Measurements from ENCODE around the gene DOCK8.

The DOCK8 gene

DNA sequence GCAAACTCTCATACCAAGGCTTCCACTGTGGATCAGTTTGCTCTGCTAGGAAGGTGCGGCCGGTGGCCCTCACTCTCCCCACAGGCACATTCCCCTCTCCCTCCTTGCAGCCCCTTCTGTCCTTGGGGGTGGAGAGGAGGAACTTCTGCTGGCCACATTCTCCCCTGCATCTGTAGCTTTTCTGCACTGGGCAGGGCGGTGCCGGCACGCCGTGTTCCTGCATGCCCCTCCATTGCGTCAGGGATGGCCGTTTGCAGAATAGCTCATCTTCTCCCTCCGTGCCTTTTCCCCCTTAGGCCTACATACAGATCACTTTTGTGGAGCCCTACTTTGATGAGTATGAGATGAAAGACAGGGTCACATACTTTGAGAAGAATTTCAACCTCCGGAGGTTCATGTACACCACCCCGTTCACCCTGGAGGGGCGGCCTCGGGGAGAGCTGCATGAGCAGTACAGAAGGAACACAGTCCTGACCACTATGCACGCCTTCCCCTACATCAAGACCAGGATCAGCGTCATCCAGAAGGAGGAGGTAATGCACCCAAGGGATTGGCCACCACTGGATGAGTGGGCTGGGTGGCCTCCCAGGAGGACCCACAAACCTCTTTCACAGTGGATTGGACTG lies 231.5 kb downstream of the DOCK8 start:
- Histone ChIP-seq H3K9ac (ENCODE audit: low read depth in 1 of 2, low read length in 2 of 2) (no peak overlapping the region), H3K4me3 (ENCODE audit: low read depth in 1 of 2, low read length in 2 of 2) (no peak overlapping the region), H3K27me3 (ENCODE audit: control insufficient read depth in 1 of 2, insufficient read depth in 2 of 2, low read length in 2 of 2) (no peaks in the 10 kb centered on the region), H3K9me3 (ENCODE audit: control insufficient read depth in 1 of 2, low read length in 2 of 2) (no peaks in the 10 kb centered on the region), H3K27ac (ENCODE audit: low read depth, low read length) (no peak overlapping the region), H3K36me3 (ENCODE audit: control insufficient read depth in 1 of 2, insufficient read depth in 2 of 2, low read length in 2 of 2) (peaks cover 0 to 30% of the 10 kb centered on the region in 2 donors), H3K4me1 (ENCODE audit: control insufficient read depth in 1 of 2, insufficient read depth in 2 of 2, low read length in 2 of 2) (peaks cover 0 to 5% of the 10 kb centered on the region in 2 donors)

DNA sequence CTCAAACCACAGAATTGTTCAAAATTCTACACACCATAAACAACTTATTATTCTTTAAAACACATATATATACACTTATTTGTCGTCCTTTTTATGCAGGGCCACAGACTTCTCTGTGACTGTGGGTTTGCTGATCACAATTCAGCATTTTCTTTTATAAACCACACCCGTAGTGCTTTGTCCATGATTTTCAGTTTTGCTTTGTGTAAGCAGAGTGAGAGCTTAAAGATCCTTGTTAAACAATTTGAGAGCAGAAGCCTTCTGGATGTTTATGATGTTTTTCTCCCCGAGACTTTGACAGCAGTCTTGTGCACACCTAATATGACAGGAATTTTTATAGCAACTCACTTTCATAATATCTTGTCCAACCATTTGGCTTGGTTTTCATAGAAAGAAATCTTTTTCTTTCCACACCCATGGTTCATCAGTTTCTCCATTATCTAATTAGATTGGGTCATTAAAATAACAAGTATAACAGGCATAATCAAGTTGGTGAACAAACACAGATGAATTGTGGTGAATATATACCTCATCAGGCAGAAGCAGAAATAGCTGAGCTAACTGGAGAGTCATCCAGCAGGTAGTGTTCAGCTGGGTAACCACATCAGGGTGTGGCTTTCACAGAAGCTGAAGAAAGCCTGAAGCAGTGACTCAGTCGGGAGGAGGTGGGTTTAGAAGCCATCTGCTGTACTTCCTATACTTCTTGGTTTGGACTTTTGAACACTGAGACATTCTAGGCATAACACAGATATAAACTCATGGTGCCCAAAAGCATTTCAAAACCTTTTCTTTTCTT lies 232.8 kb downstream of the DOCK8 start:
- Histone ChIP-seq H3K9me3 (ENCODE audit: control insufficient read depth in 1 of 2, low read length in 2 of 2) (no peaks in the 10 kb centered on the region), H3K4me3 (ENCODE audit: low read depth in 1 of 2, low read length in 2 of 2) (no peak overlapping the region), H3K27me3 (ENCODE audit: control insufficient read depth in 1 of 2, insufficient read depth in 2 of 2, low read length in 2 of 2) (no peaks in the 10 kb centered on the region), H3K9ac (ENCODE audit: low read depth in 1 of 2, low read length in 2 of 2) (no peak overlapping the region), H3K27ac (ENCODE audit: low read depth, low read length) (no peak overlapping the region), H3K4me1 (ENCODE audit: control insufficient read depth in 1 of 2, insufficient read depth in 2 of 2, low read length in 2 of 2) (peaks cover 0 to 5% of the 10 kb centered on the region in 2 donors), H3K36me3 (ENCODE audit: control insufficient read depth in 1 of 2, insufficient read depth in 2 of 2, low read length in 2 of 2) (peaks cover 4 to 29% of the 10 kb centered on the region in 2 donors)

GRCh38 chr9:450057-450456 lies 235.4 kb downstream of the DOCK8 start:
- H3K36me3 ChIP-seq (ENCODE audit: control insufficient read depth in 1 of 2, insufficient read depth in 2 of 2, low read length in 2 of 2) = peaks cover 8 to 9% of the 10 kb centered on the region in 2 donors
- no peaks in the 10 kb centered on the region for H3K9me3 ChIP-seq (ENCODE audit: control insufficient read depth in 1 of 2, low read length in 2 of 2)
- H3K27me3 ChIP-seq (ENCODE audit: control insufficient read depth in 1 of 2, insufficient read depth in 2 of 2, low read length in 2 of 2) = no peaks in the 10 kb centered on the region

DNA sequence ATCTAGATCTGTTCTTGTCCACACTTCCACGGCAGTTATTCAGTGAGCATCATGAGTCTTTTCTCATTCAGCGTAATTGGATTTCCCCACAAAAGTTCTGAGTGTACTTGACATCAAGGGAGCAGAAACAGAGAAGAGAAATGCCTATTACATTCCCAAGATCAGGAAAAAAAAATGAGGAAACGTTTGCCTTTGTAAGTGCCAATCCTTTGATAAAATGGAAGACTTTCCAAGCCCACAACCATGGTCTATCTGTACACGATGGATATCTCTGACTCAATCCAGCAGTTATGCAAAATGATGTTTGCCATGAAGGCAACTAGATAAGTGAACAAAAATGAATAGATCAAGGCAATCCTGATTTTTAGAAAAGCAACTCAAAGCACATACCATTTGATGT lies 235.9 kb downstream of the DOCK8 start:
- Histone ChIP-seq H3K9ac (ENCODE audit: low read depth in 1 of 2, low read length in 2 of 2) (no peak overlapping the region), H3K36me3 (ENCODE audit: control insufficient read depth in 1 of 2, insufficient read depth in 2 of 2, low read length in 2 of 2) (peaks cover 8 to 9% of the 10 kb centered on the region in 2 donors), H3K27me3 (ENCODE audit: control insufficient read depth in 1 of 2, insufficient read depth in 2 of 2, low read length in 2 of 2) (no peaks in the 10 kb centered on the region), H3K4me3 (ENCODE audit: low read depth in 1 of 2, low read length in 2 of 2) (no peak overlapping the region), H3K27ac (ENCODE audit: low read depth, low read length) (no peak overlapping the region), H3K9me3 (ENCODE audit: control insufficient read depth in 1 of 2, low read length in 2 of 2) (no peaks in the 10 kb centered on the region), H3K4me1 (ENCODE audit: control insufficient read depth in 1 of 2, insufficient read depth in 2 of 2, low read length in 2 of 2) (peaks cover 0 to 5% of the 10 kb centered on the region in 2 donors)

More at GRCh38 chr9:450057-450456, 235.4 kb downstream of the DOCK8 start:
- Histone ChIP-seq H3K9ac (ENCODE audit: low read depth in 1 of 2, low read length in 2 of 2) (no peak overlapping the region), H3K4me3 (ENCODE audit: low read depth in 1 of 2, low read length in 2 of 2) (no peak overlapping the region), H3K27ac (ENCODE audit: low read depth, low read length) (no peak overlapping the region), H3K4me1 (ENCODE audit: control insufficient read depth in 1 of 2, insufficient read depth in 2 of 2, low read length in 2 of 2) (peaks cover 0 to 5% of the 10 kb centered on the region in 2 donors)

DNA sequence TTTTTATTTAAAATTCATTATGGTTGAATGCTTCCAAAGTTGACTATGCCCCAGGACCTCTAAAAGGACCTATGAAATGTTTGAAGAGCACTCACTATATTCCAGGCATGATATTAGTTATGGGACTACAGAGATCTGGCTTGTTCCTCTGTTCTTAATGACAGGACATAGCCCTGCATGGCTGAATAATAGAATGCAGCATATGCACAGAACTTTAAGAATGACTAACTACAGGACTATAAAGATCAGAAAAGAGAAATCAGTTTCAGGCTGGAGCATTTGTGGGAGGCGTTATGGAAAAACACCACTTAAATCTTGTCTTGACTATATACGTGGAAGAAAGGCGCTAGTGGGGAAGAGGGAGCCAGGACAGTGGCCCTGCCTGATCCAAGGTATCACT lies 239.2 kb downstream of the DOCK8 start:
- H3K36me3 ChIP-seq (ENCODE audit: control insufficient read depth in 1 of 2, insufficient read depth in 2 of 2, low read length in 2 of 2) = peaks cover 8 to 9% of the 10 kb centered on the region in 2 donors
- no peak overlapping the region for H3K4me3 ChIP-seq (ENCODE audit: low read depth in 1 of 2, low read length in 2 of 2)
- H3K27me3 ChIP-seq (ENCODE audit: control insufficient read depth in 1 of 2, insufficient read depth in 2 of 2, low read length in 2 of 2) = no peaks in the 10 kb centered on the region
- no peak overlapping the region for H3K9ac ChIP-seq (ENCODE audit: low read depth in 1 of 2, low read length in 2 of 2)
- no peaks in the 10 kb centered on the region for H3K4me1 ChIP-seq (ENCODE audit: control insufficient read depth in 1 of 2, insufficient read depth in 2 of 2, low read length in 2 of 2)
- no peak overlapping the region for H3K27ac ChIP-seq (ENCODE audit: low read depth, low read length)
- H3K9me3 ChIP-seq (ENCODE audit: control insufficient read depth in 1 of 2, low read length in 2 of 2) = no peaks in the 10 kb centered on the region

DNA sequence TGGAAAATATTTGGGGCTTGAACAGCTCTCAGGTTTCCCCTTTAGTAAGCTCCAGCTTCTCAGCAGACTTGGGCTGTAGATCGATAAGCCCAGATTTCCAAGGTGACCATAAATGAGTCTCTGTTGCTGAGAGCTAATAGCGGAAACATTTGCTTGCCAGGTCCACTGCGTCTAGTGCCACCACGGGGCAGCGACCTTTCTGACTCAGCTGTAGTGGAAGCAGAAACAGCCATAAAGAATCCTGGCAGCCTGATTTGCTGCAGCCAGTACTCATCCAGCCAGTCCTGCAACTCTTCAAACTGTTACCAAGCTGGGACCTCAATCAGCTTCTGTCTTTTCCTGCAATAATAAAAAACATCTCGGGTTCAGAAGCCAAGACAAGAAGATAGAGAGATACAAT lies 241.7 kb downstream of the DOCK8 start:
- peaks cover 4 to 8% of the 10 kb centered on the region in 2 donors for H3K36me3 ChIP-seq (ENCODE audit: control insufficient read depth in 1 of 2, insufficient read depth in 2 of 2, low read length in 2 of 2)
- H3K4me1 ChIP-seq (ENCODE audit: control insufficient read depth in 1 of 2, insufficient read depth in 2 of 2, low read length in 2 of 2) = no peaks in the 10 kb centered on the region
- no peaks in the 10 kb centered on the region for H3K27me3 ChIP-seq (ENCODE audit: control insufficient read depth in 1 of 2, insufficient read depth in 2 of 2, low read length in 2 of 2)
- no peak overlapping the region for H3K4me3 ChIP-seq (ENCODE audit: low read depth in 1 of 2, low read length in 2 of 2)
- H3K9ac ChIP-seq (ENCODE audit: low read depth in 1 of 2, low read length in 2 of 2) = no peak overlapping the region
- H3K27ac ChIP-seq (ENCODE audit: low read depth, low read length) = no peak overlapping the region
- no peaks in the 10 kb centered on the region for H3K9me3 ChIP-seq (ENCODE audit: control insufficient read depth in 1 of 2, low read length in 2 of 2)

DNA sequence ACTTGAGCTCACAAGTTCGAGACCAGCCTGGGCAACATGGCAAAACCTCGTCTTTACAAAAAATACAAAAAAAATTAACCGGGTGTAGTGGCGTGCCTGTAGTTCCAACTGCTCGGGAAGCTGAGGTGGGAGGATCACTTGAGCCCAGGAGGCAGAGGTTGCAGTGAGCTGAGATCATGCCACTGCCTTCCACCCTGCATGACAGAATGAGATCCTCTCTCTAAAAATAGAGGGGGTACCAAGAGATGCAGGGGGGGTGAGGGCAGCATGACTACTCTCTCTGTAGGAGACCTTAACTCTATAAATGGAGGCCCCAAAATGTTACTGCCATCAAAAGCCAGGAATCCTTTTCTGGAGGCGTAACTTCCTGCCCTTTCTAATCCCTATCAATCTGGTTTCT lies 243.9 kb downstream of the DOCK8 start:
- Histone ChIP-seq H3K9ac (ENCODE audit: low read depth in 1 of 2, low read length in 2 of 2) (no peak overlapping the region), H3K36me3 (ENCODE audit: control insufficient read depth in 1 of 2, insufficient read depth in 2 of 2, low read length in 2 of 2) (peaks cover 0 to 2% of the 10 kb centered on the region in 2 donors), H3K27ac (ENCODE audit: low read depth, low read length) (no peak overlapping the region), H3K4me3 (ENCODE audit: low read depth in 1 of 2, low read length in 2 of 2) (no peak overlapping the region), H3K27me3 (ENCODE audit: control insufficient read depth in 1 of 2, insufficient read depth in 2 of 2, low read length in 2 of 2) (no peaks in the 10 kb centered on the region), H3K9me3 (ENCODE audit: control insufficient read depth in 1 of 2, low read length in 2 of 2) (no peaks in the 10 kb centered on the region), H3K4me1 (ENCODE audit: control insufficient read depth in 1 of 2, insufficient read depth in 2 of 2, low read length in 2 of 2) (no peaks in the 10 kb centered on the region)

DNA sequence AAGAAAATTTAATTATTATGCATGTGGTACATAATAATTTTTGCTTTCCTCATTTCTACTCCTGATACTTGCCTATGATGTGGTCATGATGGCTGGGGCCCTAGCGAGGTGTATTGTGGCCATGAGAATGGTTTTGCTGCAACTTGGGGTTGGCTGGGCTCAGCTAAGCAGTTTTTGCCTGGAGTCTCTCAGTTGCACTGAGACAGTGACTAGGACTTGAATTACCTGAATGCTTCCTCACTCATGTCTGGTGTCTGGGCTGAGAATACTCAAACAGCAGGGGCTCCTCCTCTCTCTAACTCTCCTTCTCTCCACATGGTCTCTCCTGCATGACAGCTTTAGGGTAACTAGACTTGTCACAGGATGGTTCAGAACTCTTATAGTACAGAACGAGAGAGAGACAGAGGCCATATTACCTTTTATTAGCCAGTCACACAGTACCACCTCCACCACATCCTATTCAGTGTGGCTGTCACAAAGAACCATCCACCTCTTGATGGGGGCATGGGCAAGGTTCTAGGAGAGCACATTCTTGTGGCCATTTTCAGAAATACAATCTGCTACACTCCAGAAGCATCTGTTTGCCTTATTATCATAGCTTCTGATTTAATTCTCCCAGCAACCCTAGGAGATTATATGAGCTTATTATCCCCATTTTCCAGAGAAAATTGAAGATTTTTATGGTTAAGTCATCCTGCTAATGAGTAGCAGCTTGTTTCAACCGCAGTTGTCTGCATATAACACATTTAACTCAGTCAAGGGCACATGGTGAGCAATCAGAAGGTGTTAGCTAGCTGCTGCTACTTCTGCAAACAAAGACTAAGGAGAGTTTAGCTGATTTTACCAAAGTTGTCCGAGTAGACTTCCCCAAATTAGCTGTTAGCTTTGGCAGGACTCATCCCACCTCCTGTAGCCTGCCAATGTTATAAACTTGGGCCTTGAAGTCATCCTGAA lies 245.1 kb downstream of the DOCK8 start:
- H3K27me3 ChIP-seq (ENCODE audit: control insufficient read depth in 1 of 2, insufficient read depth in 2 of 2, low read length in 2 of 2) = no peaks in the 10 kb centered on the region
- H3K9ac ChIP-seq (ENCODE audit: low read depth in 1 of 2, low read length in 2 of 2) = no peak overlapping the region
- H3K27ac ChIP-seq (ENCODE audit: low read depth, low read length) = no peak overlapping the region
- no peaks in the 10 kb centered on the region for H3K4me1 ChIP-seq (ENCODE audit: control insufficient read depth in 1 of 2, insufficient read depth in 2 of 2, low read length in 2 of 2)
- no peak overlapping the region for H3K4me3 ChIP-seq (ENCODE audit: low read depth in 1 of 2, low read length in 2 of 2)
- H3K36me3 ChIP-seq (ENCODE audit: control insufficient read depth in 1 of 2, insufficient read depth in 2 of 2, low read length in 2 of 2) = peaks cover 0 to 12% of the 10 kb centered on the region in 2 donors
- no peaks in the 10 kb centered on the region for H3K9me3 ChIP-seq (ENCODE audit: control insufficient read depth in 1 of 2, low read length in 2 of 2)

- Histone ChIP-seq H3K27ac (ENCODE audit: low read depth, low read length) (no peak overlapping the region), H3K27me3 (ENCODE audit: control insufficient read depth in 1 of 2, insufficient read depth in 2 of 2, low read length in 2 of 2) (no peaks in the 10 kb centered on the region), H3K36me3 (ENCODE audit: control insufficient read depth in 1 of 2, insufficient read depth in 2 of 2, low read length in 2 of 2) (peaks cover 0 to 12% of the 10 kb centered on the region in 2 donors), H3K9ac (ENCODE audit: low read depth in 1 of 2, low read length in 2 of 2) (no peak overlapping the region), H3K4me3 (ENCODE audit: low read depth in 1 of 2, low read length in 2 of 2) (no peak overlapping the region), H3K9me3 (ENCODE audit: control insufficient read depth in 1 of 2, low read length in 2 of 2) (no peaks in the 10 kb centered on the region), H3K4me1 (ENCODE audit: control insufficient read depth in 1 of 2, insufficient read depth in 2 of 2, low read length in 2 of 2) (no peaks in the 10 kb centered on the region)
These were observed 247.5 kb downstream of the DOCK8 start for GRCh38 chr9:462121-462520.

- Histone ChIP-seq H3K9ac (ENCODE audit: low read depth in 1 of 2, low read length in 2 of 2) (no peak overlapping the region), H3K4me3 (ENCODE audit: low read depth in 1 of 2, low read length in 2 of 2) (no peak overlapping the region), H3K27me3 (ENCODE audit: control insufficient read depth in 1 of 2, insufficient read depth in 2 of 2, low read length in 2 of 2) (no peaks in the 10 kb centered on the region), H3K4me1 (ENCODE audit: control insufficient read depth in 1 of 2, insufficient read depth in 2 of 2, low read length in 2 of 2) (no peaks in the 10 kb centered on the region), H3K36me3 (ENCODE audit: control insufficient read depth in 1 of 2, insufficient read depth in 2 of 2, low read length in 2 of 2) (peaks cover 0 to 12% of the 10 kb centered on the region in 2 donors), H3K9me3 (ENCODE audit: control insufficient read depth in 1 of 2, low read length in 2 of 2) (no peaks in the 10 kb centered on the region), H3K27ac (ENCODE audit: low read depth, low read length) (no peak overlapping the region)
These were observed 247.9 kb downstream of the DOCK8 start for GRCh38 chr9:462606-463005.
